Endothelial cell of umbilical vein (primary cell): ENCODE results near the gene SLC30A2. TPM values are rescaled to one million over a fixed set of nuclear protein-coding genes. Genes with fewer than 3 reads are reported as not detected.

Experiments
- BruUV-seq: library from RNA; stranded (reverse); fragments of 400-500 nt; replicated peaks from 2 replicates; lab custom pipeline; 2021; lab: Mats Ljungman, UMichigan
- CTCF ChIA-PET: fragments of 300-600, 350-600 bp; sonication (Branson Sonifier 250); formaldehyde crosslinking; loops from one replicate; lab custom pipeline; 2021; ENCODE audit warnings: antibody characterized with exemption, inconsistent platforms; lab: Charles Lee
- POLR2A ChIA-PET: fragments of 300-600, 350-600 bp; sonication (Branson Sonifier 250); formaldehyde crosslinking; loops from one replicate; lab custom pipeline; 2021; ENCODE audit warnings: antibody characterized with exemption, inconsistent platforms; lab: Charles Lee
- DNase-seq: peaks from one replicate; pipeline ENCODE4 v3.0.0-alpha.2; 2011; ENCODE audit warnings: low read depth, low spot score
- FAIRE-seq: peaks from 2 replicates; lab custom pipeline; 2011; peaks lifted over from hg19 to GRCh38; lab: Jason Lieb, UNC
- H2AFZ ChIP-seq: 2 replicates; pipeline ENCODE4 v1.6.0; 2012; ENCODE audit warnings: low read depth, low read length, control low read depth, inconsistent platforms
- H3K27ac ChIP-seq: 2 replicates; pipeline ENCODE4 v1.5.1; 2011; ENCODE audit warnings: low read depth, mild to moderate bottlenecking, control low read depth, low read length, moderate library complexity; ENCODE audit not compliant: insufficient read depth
- H3K27me3 ChIP-seq, 2 experiments: 2 replicates each; pipeline versions ENCODE4 v1.6.0 to v1.6.1; 2011; ENCODE audit warnings: low read length in 2 of 2, mixed read lengths in 1 of 2; ENCODE audit not compliant: control insufficient read depth in 2 of 2, insufficient read depth in 2 of 2
- H3K36me3 ChIP-seq, 2 experiments: 2 replicates in 1 of 2; 3 replicates in 1 of 2; pipeline ENCODE4 v1.5.1; 2011; ENCODE audit warnings: low read length in 2 of 2, mild to moderate bottlenecking in 1 of 2, moderate library complexity in 1 of 2; ENCODE audit not compliant: control insufficient read depth in 2 of 2, insufficient read depth in 2 of 2; ENCODE audit errors: extremely low read depth in 1 of 2
- H3K4me1 ChIP-seq: 3 replicates; pipeline ENCODE4 v1.5.1; 2011; ENCODE audit warnings: mild to moderate bottlenecking, low read length; ENCODE audit not compliant: control insufficient read depth, insufficient read depth; ENCODE audit errors: extremely low read depth
- H3K4me2 ChIP-seq: 2 replicates; pipeline ENCODE4 v1.6.1; 2011; ENCODE audit warnings: low read length, control low read depth, mixed read lengths; ENCODE audit not compliant: insufficient read depth
- H3K4me3 ChIP-seq, 3 experiments: fragments of 200-600 bp in 1 of 3; sonication (generic), shearing (Covaris generic) in 1 of 3; replicated peaks in 1 of 3; 2 replicates each; pipeline ENCODE4 v1.5.1; 2011 to 2016; ENCODE audit warnings: control low read depth in 3 of 3, low read length in 3 of 3, mild to moderate bottlenecking in 2 of 3, inconsistent platforms in 1 of 3, low read depth in 1 of 3, moderate library complexity in 1 of 3; ENCODE audit not compliant: insufficient read depth in 1 of 3
- H3K79me2 ChIP-seq: 2 replicates; pipeline ENCODE4 v1.6.0; 2012; ENCODE audit warnings: low read length, inconsistent platforms; ENCODE audit not compliant: control insufficient read depth, insufficient read depth
- H3K9ac ChIP-seq: replicated peaks from 2 replicates; pipeline ENCODE3; 2011; ENCODE audit warnings: low read length, control low read depth; ENCODE audit not compliant: insufficient read depth; ENCODE audit errors: extremely low read depth
- H3K9me1 ChIP-seq: replicated peaks from 3 replicates; pipeline ENCODE4 v1.6.0; 2011; ENCODE audit warnings: mild to moderate bottlenecking, low read length; ENCODE audit not compliant: control insufficient read depth, insufficient read depth; ENCODE audit errors: extremely low read depth
- H3K9me3 ChIP-seq: replicated peaks from 2 replicates; pipeline ENCODE4 v1.5.1; 2012; ENCODE audit warnings: low read length, inconsistent platforms; ENCODE audit not compliant: control insufficient read depth, insufficient read depth
- H4K20me1 ChIP-seq: replicated peaks from 2 replicates; pipeline ENCODE3; 2011; ENCODE audit warnings: mild to moderate bottlenecking, low read length; ENCODE audit not compliant: control insufficient read depth, insufficient read depth; ENCODE audit errors: extremely low read depth
- CTCF ChIP-seq, 2 donors: IDR thresholded peaks; 1 replicate in 1 of 2; 2 replicates in 1 of 2; pipeline ENCODE4 v1.5.1; 2011; ENCODE audit warnings: low read length in 2 of 2, mild to moderate bottlenecking in 2 of 2, moderate library complexity in 2 of 2, control low read depth in 1 of 2, inconsistent platforms in 1 of 2, low read depth in 1 of 2; ENCODE audit not compliant: insufficient read depth in 1 of 2; ENCODE audit errors: extremely low read depth in 1 of 2
- FOS ChIP-seq: IDR thresholded peaks from 2 replicates; pipeline ENCODE4 v1.6.1; 2011; ENCODE audit warnings: mild to moderate bottlenecking, low read length, moderate library complexity, borderline replicate concordance; ENCODE audit not compliant: insufficient read depth
- GATA2 ChIP-seq: IDR thresholded peaks from 2 replicates; pipeline ENCODE4 v1.7.0; 2011; ENCODE audit warnings: low read depth, mild to moderate bottlenecking, moderate library complexity, mixed read lengths, low read length; ENCODE audit not compliant: insufficient read length, insufficient read depth
- MYC ChIP-seq: IDR thresholded peaks from one replicate; pipeline ENCODE4 v1.6.1; 2011; ENCODE audit warnings: mild to moderate bottlenecking, low read depth, low read length
- POLR2AphosphoS5 ChIP-seq: IDR thresholded peaks from 2 replicates; pipeline ENCODE4 v1.6.1; 2012; ENCODE audit warnings: low read depth, mild to moderate bottlenecking, control low read depth, low read length, moderate library complexity; ENCODE audit not compliant: insufficient read depth
- dilution Hi-C: fragments of 300-500 bp; cut with MboI; formaldehyde crosslinking; loops from one replicate; pipeline ENCODE4 v1.15.0; 2019; ENCODE audit warnings: low sequenced_read_pairs; ENCODE audit not compliant: extremely low pct_ligation_motif_present
- intact Hi-C: fragments of 100-400 bp; cut with micrococcal nuclease; formaldehyde crosslinking; loops from one replicate; pipeline ENCODE4 v1.10.0; 2022
- polyA plus RNA-seq, 4 experiments: library from polyadenylated mRNA; depleted of rRNA in 3 of 4; stranded (reverse) in 3 of 4; unstranded in 1 of 4; fragments of >200 nt; gene quantifications; 2 replicates each; pipeline versions ENCODE4 v1.2.1 to v1.2.3, GENCODE V29; 2011 to 2012; ENCODE audit warnings: missing spikeins in 1 of 4
- total RNA-seq: library from RNA; stranded (reverse); gene quantifications from 2 replicates; pipeline ENCODE4 v1.2.3, GENCODE V29; 2021

The SLC30A2 gene
- total and polyA plus RNA-seq, 2 donors (not counting 3 experiments of a cell fraction or from before 2014, with no cell fraction given): not detected

GRCh38 chr1:26031611-26032220 lies 14.2 kb downstream of the SLC30A2 start:
- DNase-seq: no peak
- no peaks in the 10 kb centered on the region for H4K20me1 ChIP-seq
- BruUV-seq: no TSS peak
- H3K4me2 ChIP-seq: no peak overlapping the region
- POLR2A ChIA-PET: no interaction called here
- no peak for TF ChIP-seq MYC
- TF ChIP-seq CTCF (IDR thresholded peaks at IDR 0.05; ENCODE audit: extremely low read depth in 1 of 2, insufficient read depth in 1 of 2, low read depth in 1 of 2, low read length in 2 of 2): no peak
- no peak for TF ChIP-seq FOS
- H3K27ac ChIP-seq: no peak overlapping the region
- H3K9me1 ChIP-seq: no peaks in the 10 kb centered on the region
- no peaks in the 10 kb centered on the region for H3K36me3 ChIP-seq
- H3K27me3 ChIP-seq: peaks cover 0 to 3% of the 10 kb centered on the region in 2 experiments
- H3K4me1 ChIP-seq: peaks cover 15% of the 10 kb centered on the region
- dilution Hi-C loops (no loop called here), intact Hi-C loops (no loop called here)
- H3K9me3 ChIP-seq: no peaks in the 10 kb centered on the region
- CTCF ChIA-PET: interaction anchor here (0.9 to 1.7 kb wide), 2 partner anchors 113 to 138 kb away, joined by 3 to 4 read pairs; partner anchors contain the start of gene ZNF593
- no peaks in the 10 kb centered on the region for H3K79me2 ChIP-seq
- no peak overlapping the region for H3K4me3 ChIP-seq
- FAIRE-seq: no peak
- H3K9ac ChIP-seq: no peak overlapping the region
- no peak overlapping the region for H2AFZ ChIP-seq

GRCh38 chr1:26031196-26031595 lies 14.7 kb downstream of the SLC30A2 start:
- no peak overlapping the region for H3K27ac ChIP-seq
- no peaks in the 10 kb centered on the region for H3K79me2 ChIP-seq
- no peaks in the 10 kb centered on the region for H3K9me3 ChIP-seq
- H3K4me2 ChIP-seq: no peak overlapping the region
- no peak overlapping the region for H3K9ac ChIP-seq
- ChIA-PET POLR2A (no interaction called here), CTCF (interaction anchor here (0.9 to 1.8 kb wide), 3 partner anchors 114 to 386 kb away, joined by 3 to 6 read pairs (median 4); partner anchors contain the start of gene ZNF593)
- H2AFZ ChIP-seq: no peak overlapping the region
- intact Hi-C loops: no loop called here
- H3K4me1 ChIP-seq: peaks cover 10% of the 10 kb centered on the region
- no peak overlapping the region for H3K4me3 ChIP-seq
- H3K27me3 ChIP-seq: peaks cover 0 to 3% of the 10 kb centered on the region in 2 experiments
- DNase-seq (no peak), FAIRE-seq (no peak)
- H3K9me1 ChIP-seq: no peaks in the 10 kb centered on the region
- no TSS peak for BruUV-seq
- H3K36me3 ChIP-seq: no peaks in the 10 kb centered on the region
- dilution Hi-C loops: no loop called here
- TF ChIP-seq GATA2: no peak
- TF ChIP-seq POLR2AphosphoS5: no peak
- no peaks in the 10 kb centered on the region for H4K20me1 ChIP-seq
